H9 (cell line): ENCODE results near the gene CFAP73. TPM values are rescaled to one million over a fixed set of nuclear protein-coding genes. Genes with fewer than 3 reads are reported as not detected.

Experiments
- DNase-seq: peaks from one replicate; pipeline ENCODE4 v3.0.0-alpha.2; 2017
- H2AFZ ChIP-seq: one replicate; pipeline ENCODE4 v1.6.1; 2013; ENCODE audit warnings: mild to moderate bottlenecking, low read length, control low read depth, moderate library complexity
- H2AK5ac ChIP-seq: 2 replicates; pipeline ENCODE4 v1.6.1; 2013; ENCODE audit warnings: low read length, control low read depth, mixed read lengths; ENCODE audit not compliant: insufficient read length
- H2BK120ac ChIP-seq: one replicate; pipeline ENCODE4 v1.6.1; 2013; ENCODE audit warnings: low read depth, mild to moderate bottlenecking, low read length, control low read depth, inconsistent platforms; ENCODE audit not compliant: poor library complexity, severe bottlenecking
- H2BK12ac ChIP-seq: 2 replicates; pipeline ENCODE4 v1.6.1; 2013; ENCODE audit warnings: low read length, control low read depth, mixed read lengths, low read depth; ENCODE audit not compliant: insufficient read length
- H2BK15ac ChIP-seq: 2 replicates; pipeline ENCODE4 v1.6.1; 2013; ENCODE audit warnings: low read depth, low read length, control low read depth
- H2BK20ac ChIP-seq: one replicate; pipeline ENCODE4 v1.6.1; 2013; ENCODE audit warnings: low read depth, mild to moderate bottlenecking, low read length, control low read depth, inconsistent platforms; ENCODE audit not compliant: poor library complexity, severe bottlenecking
- H2BK5ac ChIP-seq: 2 replicates; pipeline ENCODE4 v1.6.1; 2013; ENCODE audit warnings: low read length, control low read depth, mixed read lengths; ENCODE audit not compliant: insufficient read length
- H3K14ac ChIP-seq: 2 replicates; pipeline ENCODE4 v1.6.1; 2013; ENCODE audit warnings: low read length, control low read depth; ENCODE audit not compliant: insufficient read depth
- H3K18ac ChIP-seq: 2 replicates; pipeline ENCODE4 v1.6.1; 2013; ENCODE audit warnings: low read depth, mild to moderate bottlenecking, mixed read lengths, low read length, control low read depth; ENCODE audit not compliant: insufficient read length
- H3K23ac ChIP-seq: 2 replicates; pipeline ENCODE4 v1.6.1; 2013; ENCODE audit warnings: low read length, control low read depth, mixed read lengths, low read depth; ENCODE audit not compliant: insufficient read length
- H3K23me2 ChIP-seq: 2 replicates; pipeline ENCODE4 v1.6.1; 2013; ENCODE audit warnings: low read depth, mild to moderate bottlenecking, mixed read lengths, low read length, control low read depth; ENCODE audit not compliant: insufficient read length, poor library complexity, severe bottlenecking
- H3K27ac ChIP-seq: 2 replicates; pipeline ENCODE4 v1.5.1; 2013; ENCODE audit warnings: low read length, control low read depth, mixed read lengths, low read depth; ENCODE audit not compliant: insufficient read length
- H3K27me3 ChIP-seq: 2 replicates; pipeline ENCODE4 v1.6.1; 2013; ENCODE audit warnings: low read length, control low read depth, inconsistent platforms; ENCODE audit not compliant: insufficient read depth
- H3K4ac ChIP-seq: 2 replicates; pipeline ENCODE4 v1.6.1; 2013; ENCODE audit warnings: low read depth, mild to moderate bottlenecking, control low read depth, inconsistent platforms, low read length, moderate library complexity
- H3K4me1 ChIP-seq: 2 replicates; pipeline ENCODE4 v1.6.1; 2013; ENCODE audit warnings: low read length, control low read depth, inconsistent platforms; ENCODE audit not compliant: insufficient read depth
- H3K4me2 ChIP-seq: 2 replicates; pipeline ENCODE4 v1.6.1; 2013; ENCODE audit warnings: low read length, control low read depth, mixed read lengths; ENCODE audit not compliant: insufficient read length, insufficient read depth
- H3K56ac ChIP-seq: 2 replicates; pipeline ENCODE4 v1.6.1; 2013; ENCODE audit warnings: low read depth, mild to moderate bottlenecking, mixed read lengths, low read length, control low read depth; ENCODE audit not compliant: insufficient read length
- H3K79me1 ChIP-seq: 2 replicates; pipeline ENCODE4 v1.6.1; 2013; ENCODE audit warnings: low read depth, mild to moderate bottlenecking, moderate library complexity, low read length, control low read depth, inconsistent platforms; ENCODE audit not compliant: insufficient read depth, poor library complexity, severe bottlenecking
- H3K79me2 ChIP-seq: 2 replicates; pipeline ENCODE4 v1.6.1; 2013; ENCODE audit warnings: low read length, control low read depth, inconsistent platforms; ENCODE audit not compliant: insufficient read depth
- H3K9ac ChIP-seq: 2 replicates; pipeline ENCODE4 v1.6.1; 2013; ENCODE audit warnings: low read length, control low read depth, mixed read lengths; ENCODE audit not compliant: insufficient read length; ENCODE audit errors: extremely low read depth
- H3K9me3 ChIP-seq: one replicate; pipeline ENCODE4 v1.6.1; 2013; ENCODE audit warnings: low read depth, low read length, inconsistent platforms; ENCODE audit not compliant: control insufficient read depth
- H3T11ph ChIP-seq: one replicate; pipeline ENCODE4 v1.6.1; 2013; ENCODE audit warnings: mild to moderate bottlenecking, low read length, control low read depth, inconsistent platforms
- H4K20me1 ChIP-seq: one replicate; pipeline ENCODE4 v1.6.1; 2013; ENCODE audit not compliant: control insufficient read depth, insufficient read length, insufficient read depth
- H4K5ac ChIP-seq: 2 replicates; pipeline ENCODE4 v1.6.1; 2013; ENCODE audit warnings: low read depth, mild to moderate bottlenecking, mixed read lengths, low read length, control low read depth; ENCODE audit not compliant: insufficient read length
- H4K8ac ChIP-seq: replicated peaks from 2 replicates; pipeline ENCODE4 v1.6.1; 2013; ENCODE audit warnings: low read length, control low read depth, mixed read lengths, low read depth; ENCODE audit not compliant: insufficient read length
- H4K91ac ChIP-seq: 2 replicates; pipeline ENCODE4 v1.6.1; 2013; ENCODE audit warnings: low read depth, mild to moderate bottlenecking, moderate library complexity, mixed read lengths, low read length, control low read depth; ENCODE audit not compliant: insufficient read length
- H3K27ac Mint-ChIP-seq, 3 experiments: 2 replicates in 2 of 3; 3 replicates in 1 of 3; pipeline ENCODE4 v1.8.0; 2020 to 2021; ENCODE audit warnings: mixed read lengths in 3 of 3, mild to moderate bottlenecking in 1 of 3, moderate library complexity in 1 of 3
- H3K27me3 Mint-ChIP-seq: 2 replicates; pipeline ENCODE4 v1.8.0; 2021; ENCODE audit warnings: low read depth, mild to moderate bottlenecking, moderate library complexity, mixed read lengths
- H3K36me3 Mint-ChIP-seq, 3 experiments: 2 replicates in 2 of 3; 3 replicates in 1 of 3; pipeline ENCODE4 v1.8.0; 2020 to 2021; ENCODE audit warnings: low read depth in 3 of 3, mixed read lengths in 3 of 3; ENCODE audit not compliant: insufficient read depth in 1 of 3
- H3K4me1 Mint-ChIP-seq, 2 experiments: 2 replicates each; pipeline ENCODE4 v1.8.0; 2020; ENCODE audit warnings: mixed read lengths in 2 of 2
- H3K4me3 Mint-ChIP-seq, 2 experiments: 2 replicates in 1 of 2; 3 replicates in 1 of 2; pipeline ENCODE4 v1.8.0; 2020 to 2021; ENCODE audit warnings: mild to moderate bottlenecking in 2 of 2, mixed read lengths in 2 of 2, moderate library complexity in 1 of 2
- H3K9me3 Mint-ChIP-seq, 2 experiments: 2 replicates in 1 of 2; 3 replicates in 1 of 2; pipeline ENCODE4 v1.8.0; 2020; ENCODE audit warnings: mild to moderate bottlenecking in 2 of 2, mixed read lengths in 2 of 2, moderate library complexity in 1 of 2
- WGBS: extraction: QIAGEN DNeasy Blood & Tissue Kit; methylation state at CpG from one replicate; pipeline ENCODE4 v1.1.7; 2013; ENCODE audit warnings: missing lambda C conversion rate, low lambda C conversion rate, mixed read lengths; ENCODE audit not compliant: insufficient read length; ENCODE audit errors: extremely low coverage; 5-methylcytosine and 5-hydroxymethylcytosine counted together
- total RNA-seq: library from RNA; stranded (reverse); gene quantifications from 2 replicates; pipeline ENCODE4 v1.2.1, GENCODE V29; 2021
- TF ChIP-seq, protein P1 (sequence below): fragments of 200-600 bp; sonication (generic); conservative IDR thresholded peaks from 3 replicates; pipeline ENCODE4 v1.8.0; 2021; ENCODE audit warnings: antibody characterized with exemption, mild to moderate bottlenecking

CFAP73 gene
- total RNA-seq, 1 experiment from 2014 or later: not detected

DNA sequence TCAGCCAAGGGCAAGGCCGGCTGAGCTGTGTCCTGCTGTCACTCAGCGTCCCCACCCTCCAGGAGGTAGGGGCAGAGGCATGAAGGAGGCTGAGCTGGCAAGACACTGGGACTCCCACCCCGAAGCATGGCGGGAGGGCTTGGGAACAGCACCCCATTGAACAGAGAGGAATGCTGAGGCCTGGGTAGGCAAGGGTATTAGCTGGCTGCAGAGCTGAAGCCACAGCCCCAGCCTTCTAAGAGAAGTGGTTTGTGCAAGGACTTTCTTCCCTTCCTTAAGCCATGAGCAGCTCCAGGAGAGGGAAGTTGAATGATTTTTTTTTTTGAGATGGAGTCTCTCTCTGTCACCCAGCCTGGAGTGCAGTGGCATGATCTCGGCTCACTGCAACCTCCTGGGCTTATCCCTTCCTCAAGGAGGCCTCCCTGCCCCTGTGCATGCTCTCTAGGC is 6.6 kb upstream of the CFAP73 start:
- H3K27ac ChIP-seq: no peak overlapping the region
- no peak overlapping the region for H3K4ac ChIP-seq
- H3K9ac ChIP-seq: no peak overlapping the region
- H3K18ac ChIP-seq: no peak overlapping the region
- no peaks in the 10 kb centered on the region for H3K27me3 ChIP-seq
- Mint-ChIP-seq H3K4me3 (no peak overlapping the region; a peak in 1 of 5 replicates), H3K27me3 (peaks cover 2% of the 10 kb centered on the region; the same call in 1 of the 2 replicates), H3K4me1 (peaks cover 6 to 13% of the 10 kb centered on the region in 2 experiments; a peak in 3 of 4 replicates), H3K36me3 (no peaks in the 10 kb centered on the region; a peak in 3 of 7 replicates), H3K27ac (no peak overlapping the region), H3K9me3 (peaks cover 6% of the 10 kb centered on the region in 2 experiments; a peak in 4 of 5 replicates)
- no peaks in the 10 kb centered on the region for H3K9me3 ChIP-seq
- no peaks in the 10 kb centered on the region for H4K20me1 ChIP-seq
- TF ChIP-seq, protein P1, sequence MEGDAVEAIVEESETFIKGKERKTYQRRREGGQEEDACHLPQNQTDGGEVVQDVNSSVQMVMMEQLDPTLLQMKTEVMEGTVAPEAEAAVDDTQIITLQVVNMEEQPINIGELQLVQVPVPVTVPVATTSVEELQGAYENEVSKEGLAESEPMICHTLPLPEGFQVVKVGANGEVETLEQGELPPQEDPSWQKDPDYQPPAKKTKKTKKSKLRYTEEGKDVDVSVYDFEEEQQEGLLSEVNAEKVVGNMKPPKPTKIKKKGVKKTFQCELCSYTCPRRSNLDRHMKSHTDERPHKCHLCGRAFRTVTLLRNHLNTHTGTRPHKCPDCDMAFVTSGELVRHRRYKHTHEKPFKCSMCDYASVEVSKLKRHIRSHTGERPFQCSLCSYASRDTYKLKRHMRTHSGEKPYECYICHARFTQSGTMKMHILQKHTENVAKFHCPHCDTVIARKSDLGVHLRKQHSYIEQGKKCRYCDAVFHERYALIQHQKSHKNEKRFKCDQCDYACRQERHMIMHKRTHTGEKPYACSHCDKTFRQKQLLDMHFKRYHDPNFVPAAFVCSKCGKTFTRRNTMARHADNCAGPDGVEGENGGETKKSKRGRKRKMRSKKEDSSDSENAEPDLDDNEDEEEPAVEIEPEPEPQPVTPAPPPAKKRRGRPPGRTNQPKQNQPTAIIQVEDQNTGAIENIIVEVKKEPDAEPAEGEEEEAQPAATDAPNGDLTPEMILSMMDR: no peak
- no peak overlapping the region for H4K8ac ChIP-seq
- H4K91ac ChIP-seq: no peak overlapping the region
- H2BK120ac ChIP-seq: no peak overlapping the region
- no peak overlapping the region for H3K56ac ChIP-seq
- H3K4me1 ChIP-seq: peaks cover 2% of the 10 kb centered on the region; the same call in 1 of the 2 replicates
- H2AFZ ChIP-seq: no peak overlapping the region
- no peak overlapping the region for H3T11ph ChIP-seq
- no peak overlapping the region for H4K5ac ChIP-seq
- no peak overlapping the region for H2AK5ac ChIP-seq
- no peak overlapping the region for H3K4me2 ChIP-seq
- no peak overlapping the region for H3K14ac ChIP-seq
- H3K23ac ChIP-seq: no peak overlapping the region
- no peaks in the 10 kb centered on the region for H3K79me1 ChIP-seq
- WGBS: no CpG with 5 or more reads among the region's 5 CpGs
- no peak overlapping the region for H2BK12ac ChIP-seq
- H3K23me2 ChIP-seq: no peaks in the 10 kb centered on the region
- H3K79me2 ChIP-seq: no peaks in the 10 kb centered on the region
- DNase-seq: no peak
- no peak overlapping the region for H2BK5ac ChIP-seq
- no peak overlapping the region for H2BK15ac ChIP-seq
- H2BK20ac ChIP-seq: no peak overlapping the region
